ENCODE measurements around the gene SLC17A8. TPM values are rescaled to one million over a fixed set of nuclear protein-coding genes. Genes with fewer than 3 reads are reported as not detected.

SLC17A8 gene
- total and polyA plus RNA-seq, 2 donors (not counting 3 experiments of a cell fraction or from before 2014, with no cell fraction given): not detected

- no peaks in the 10 kb centered on the region for H3K79me2 ChIP-seq (ENCODE audit: control insufficient read depth, insufficient read depth, low read length)
- CTCF ChIA-PET: interaction anchor here (0.9 kb wide), 1 partner anchor 78 kb away, joined by 3 read pairs; no protein-coding TSS in a partner anchor
- H3K4me2 ChIP-seq (ENCODE audit: insufficient read depth, low read length): no peak overlapping the region
- no peak for TF ChIP-seq FOS (IDR thresholded peaks at IDR 0.05; ENCODE audit: borderline replicate concordance, insufficient read depth, low read length)
- TF ChIP-seq POLR2AphosphoS5 (IDR thresholded peaks at IDR 0.05; ENCODE audit: insufficient read depth, low read depth, low read length): no peak
- TF ChIP-seq POLR2A (IDR thresholded peaks at IDR 0.05; ENCODE audit: low read depth, low read length): no peak
- no peak for TF ChIP-seq JUN (IDR thresholded peaks at IDR 0.05; ENCODE audit: borderline replicate concordance, insufficient read depth, insufficient read length, low read depth)
- no peak for TF ChIP-seq GATA2 (IDR thresholded peaks at IDR 0.05; ENCODE audit: insufficient read depth, insufficient read length, low read depth, low read length)
- no peak for TF ChIP-seq EZH2 (IDR thresholded peaks at IDR 0.05; ENCODE audit: borderline replicate concordance, low read depth, low read length, severe bottlenecking)
- no peak for TF ChIP-seq MAX (IDR thresholded peaks at IDR 0.05; ENCODE audit: insufficient read depth, insufficient read length)
- TF ChIP-seq MYC (IDR thresholded peaks at IDR 0.05; ENCODE audit: low read depth, low read length): no peak
- TF ChIP-seq CTCF (IDR thresholded peaks at IDR 0.05; ENCODE audit: extremely low read depth in 1 of 2, insufficient read depth in 1 of 2, low read depth in 1 of 2, low read length in 2 of 2): no peak
- dilution Hi-C loops (cut with MboI; ENCODE audit: extremely low pct_ligation_motif_present, low sequenced_read_pairs) (no loop called here), intact Hi-C loops (cut with micrococcal nuclease) (loop anchor here (10.0 kb wide), 1 partner anchor 271 kb away; no protein-coding TSS in a partner anchor)
- no TSS peak for BruUV-seq (replicated peaks)
- H3K4me1 ChIP-seq (ENCODE audit: control insufficient read depth, extremely low read depth, insufficient read depth, low read length): no peaks in the 10 kb centered on the region
- H3K4me3 ChIP-seq (replicated peaks in 1 of 3; ENCODE audit: insufficient read depth in 1 of 3, low read depth in 1 of 3, low read length in 3 of 3): no peak overlapping the region
- no peaks in the 10 kb centered on the region for H3K27me3 ChIP-seq (ENCODE audit: control insufficient read depth in 2 of 2, insufficient read depth in 2 of 2, low read length in 2 of 2)
- POLR2A ChIA-PET: no interaction called here
- DNase-seq (ENCODE audit: low read depth, low spot score): no peak
- no peak for FAIRE-seq
- H3K9ac ChIP-seq (replicated peaks; ENCODE audit: extremely low read depth, insufficient read depth, low read length): no peak overlapping the region
- H3K27ac ChIP-seq (ENCODE audit: insufficient read depth, low read depth, low read length): no peak overlapping the region
- no peak overlapping the region for H2AFZ ChIP-seq (ENCODE audit: low read depth, low read length)
- H3K9me1 ChIP-seq (replicated peaks; ENCODE audit: control insufficient read depth, extremely low read depth, insufficient read depth, low read length): no peaks in the 10 kb centered on the region
- no peaks in the 10 kb centered on the region for H3K9me3 ChIP-seq (replicated peaks; ENCODE audit: control insufficient read depth, insufficient read depth, low read length)
- H3K36me3 ChIP-seq (ENCODE audit: control insufficient read depth in 2 of 2, extremely low read depth in 1 of 2, insufficient read depth in 2 of 2, low read length in 2 of 2): peaks cover 3 to 4% of the 10 kb centered on the region in 2 experiments
- no peaks in the 10 kb centered on the region for H4K20me1 ChIP-seq (replicated peaks; ENCODE audit: control insufficient read depth, extremely low read depth, insufficient read depth, low read length)
Observed at GRCh38 chr12:100326208-100326607, 30.7 kb upstream of the SLC17A8 start.

Data from endothelial cell of umbilical vein (primary cell).